Skeletal muscle cell (primary cell): ENCODE results near the gene INPP5D.

ENCODE experiments used
- DNase-seq: peaks from one replicate; pipeline ENCODE4 v3.0.0-alpha.2; 2010; ENCODE audit warnings: low read depth
- H3K4me3 ChIP-seq: 2 replicates; pipeline ENCODE4 v1.5.1; 2011; ENCODE audit warnings: low read depth, mild to moderate bottlenecking, control low read depth, low read length, moderate library complexity

The INPP5D gene

GRCh38 chr2:233031556-233032500 lies 28.3 kb upstream of the INPP5D start:
- DNase-seq: no peak
- no peak overlapping the region for H3K4me3 ChIP-seq

- H3K4me3 ChIP-seq: no peak within 1 kb of the TSS
- no peak for DNase-seq
Measured at GRCh38 chr2:233032551-233033320, 27.4 kb upstream of the INPP5D start, which contains the start of gene NEU2. TSS of gene NEU2 (plus strand) at chr2:233032672. CDS start at chr2:233032672, 0 bp downstream.

- DNase-seq: no peak
- H3K4me3 ChIP-seq: no peak overlapping the region
Measured at GRCh38 chr2:233033672-233034071, 26.5 kb upstream of the INPP5D start.

- DNase-seq: no peak
- H3K4me3 ChIP-seq: no peak overlapping the region
Measured at GRCh38 chr2:233034091-233034882, 25.9 kb upstream of the INPP5D start.

- H3K4me3 ChIP-seq: no peak overlapping the region
Measured at GRCh38 chr2:233035426-233036161, 24.5 kb upstream of the INPP5D start.

GRCh38 chr2:233036162-233036838 lies 23.8 kb upstream of the INPP5D start:
- no peak for DNase-seq
- no peak overlapping the region for H3K4me3 ChIP-seq

More at GRCh38 chr2:233035426-233036161, 24.5 kb upstream of the INPP5D start:
- no peak for DNase-seq

DNA sequence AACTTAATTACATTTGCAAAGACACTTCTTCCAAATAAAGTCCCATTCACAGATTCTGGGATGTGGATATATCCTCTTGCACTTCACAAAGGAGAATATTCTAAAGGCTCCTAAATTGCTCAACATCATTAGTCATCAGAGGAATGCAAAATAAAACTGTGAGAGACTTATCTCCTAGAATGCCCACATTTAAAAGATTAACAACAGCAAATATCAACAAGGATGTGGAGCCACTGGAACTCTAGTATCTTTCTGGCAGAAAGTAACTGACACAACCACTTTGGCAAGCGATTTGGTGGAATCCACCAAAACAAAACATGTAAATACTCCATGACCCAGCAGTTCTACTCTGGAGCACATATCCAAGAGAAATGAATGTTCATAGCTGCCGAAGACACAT lies 23.1 kb upstream of the INPP5D start:
- DNase-seq: no peak
- H3K4me3 ChIP-seq: no peak overlapping the region

- DNase-seq: no peak
- H3K4me3 ChIP-seq: no peak overlapping the region
Measured at GRCh38 chr2:233039212-233039845, 20.8 kb upstream of the INPP5D start.

GRCh38 chr2:233039846-233040530 lies 20.2 kb upstream of the INPP5D start:
- no peak for DNase-seq
- no peak overlapping the region for H3K4me3 ChIP-seq

- H3K4me3 ChIP-seq: no peak overlapping the region
Measured at GRCh38 chr2:233040571-233040970, 19.6 kb upstream of the INPP5D start.

GRCh38 chr2:233041722-233042323 lies 18.3 kb upstream of the INPP5D start:
- no peak for DNase-seq
- H3K4me3 ChIP-seq: no peak overlapping the region

More at GRCh38 chr2:233040571-233040970, 19.6 kb upstream of the INPP5D start:
- no peak for DNase-seq

DNA sequence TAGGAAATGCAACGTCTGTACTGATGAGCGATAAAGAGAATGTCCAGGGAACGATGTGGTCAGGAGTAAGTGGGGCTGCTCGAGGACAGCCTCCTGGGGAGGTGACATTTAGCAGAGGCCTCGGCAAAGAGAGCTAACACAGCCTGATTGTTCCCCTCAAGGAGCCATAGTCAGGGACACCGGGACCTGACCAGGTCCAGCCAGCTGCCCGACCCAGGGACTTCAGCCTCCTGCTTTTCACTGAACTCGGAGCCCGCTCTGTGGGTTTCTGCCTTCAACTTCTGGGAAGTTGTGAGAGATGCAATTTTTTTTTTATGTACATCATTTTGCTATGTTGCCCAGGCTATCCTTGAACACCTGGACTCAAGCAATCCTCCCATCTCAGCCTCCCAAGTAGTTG lies 17.6 kb upstream of the INPP5D start:
- H3K4me3 ChIP-seq: no peak overlapping the region
- no peak for DNase-seq

GRCh38 chr2:233044974-233045605 lies 15.1 kb upstream of the INPP5D start:
- DNase-seq: no peak
- no peak overlapping the region for H3K4me3 ChIP-seq

DNA sequence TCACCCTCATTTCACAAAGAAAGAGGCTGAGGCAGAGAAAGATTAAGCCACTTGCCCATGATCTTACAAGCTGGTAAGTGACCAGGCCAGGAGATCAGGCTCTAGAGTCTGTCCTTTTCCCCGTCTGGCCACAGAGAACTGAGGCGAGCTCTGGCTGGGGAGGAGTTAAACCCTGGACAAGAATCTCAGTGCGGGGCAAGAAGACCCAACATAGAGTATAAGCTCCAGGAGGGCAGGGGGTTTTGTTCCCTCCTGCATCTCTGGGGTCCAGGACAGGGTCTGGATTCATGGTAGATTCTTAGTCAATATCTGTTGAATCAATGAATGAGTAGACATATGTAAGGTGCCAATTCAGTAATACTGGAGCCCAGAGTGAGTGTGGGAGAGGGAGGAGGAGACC lies 12.9 kb upstream of the INPP5D start:
- DNase-seq: no peak

GRCh38 chr2:233047667-233048066 lies 12.5 kb upstream of the INPP5D start:
- H3K4me3 ChIP-seq: no peak overlapping the region
- DNase-seq: no peak

More for the DNA sequence above, 12.9 kb upstream of the INPP5D start:
- no peak overlapping the region for H3K4me3 ChIP-seq

DNA sequence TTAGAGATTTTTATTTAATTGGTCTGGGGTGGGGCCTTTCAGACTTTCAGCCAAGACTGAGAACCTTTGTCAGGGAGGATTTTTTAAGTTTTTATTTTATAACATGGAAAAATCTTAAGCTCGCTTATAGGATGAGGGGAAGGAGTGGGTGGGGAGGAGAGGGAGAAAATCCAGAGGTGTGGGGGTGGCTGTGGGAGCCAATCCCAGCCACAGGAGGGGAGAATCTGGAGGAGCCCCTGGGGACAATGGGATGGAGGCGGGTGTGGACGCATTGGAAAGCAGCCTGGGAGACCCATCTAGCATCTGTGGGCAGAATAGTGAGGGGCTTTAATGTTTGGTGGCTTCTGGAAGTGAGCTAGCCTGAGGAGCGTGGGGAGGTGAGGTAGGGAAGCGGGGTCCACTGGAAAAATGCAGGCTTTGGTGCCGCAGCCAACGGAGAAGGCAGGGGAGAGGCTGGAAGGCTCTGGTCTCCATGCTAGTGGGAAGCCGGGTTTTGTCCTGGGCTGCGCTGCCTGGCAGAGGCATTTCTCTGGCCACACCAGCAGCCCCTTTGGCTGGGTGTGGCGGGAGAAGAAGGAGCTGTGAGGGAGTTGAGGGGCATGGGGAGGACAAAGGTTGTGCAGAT lies 11.5 kb upstream of the INPP5D start:
- DNase-seq: no peak
- no peak overlapping the region for H3K4me3 ChIP-seq
